HG03066 (cell line): ENCODE measurements around the gene CBS.
"Not testable (repeated sequence)": the region's sequence is repeated elsewhere in the genome, so short reads cannot be mapped to it uniquely, and the experiment has no call there.

Experiments used
- ATAC-seq: cut with Tn5 transposase; IDR thresholded peaks from one replicate; pipeline ENCODE4 v1.9.1; 2021; ENCODE audit warnings: low read depth; ENCODE audit not compliant: unreplicated experiment

CBS gene

GRCh38 chr21:43027846-43028731 is 47.5 kb downstream of the CBS start:
- ATAC-seq: no peak

GRCh38 chr21:43025636-43026180 is 49.9 kb downstream of the CBS start:
- no peak for ATAC-seq

GRCh38 chr21:43024439-43025136 is 51.0 kb downstream of the CBS start:
- no peak for ATAC-seq

GRCh38 chr21:43023175-43023574 is 52.5 kb downstream of the CBS start:
- ATAC-seq: no peak

GRCh38 chr21:43021756-43022600 is 53.7 kb downstream of the CBS start:
- no peak for ATAC-seq

GRCh38 chr21:43021191-43021590 is 54.4 kb downstream of the CBS start:
- ATAC-seq: no peak

- no peak for ATAC-seq
These were observed 54.9 kb downstream of the CBS start for GRCh38 chr21:43020771-43021170.

GRCh38 chr21:43020177-43020576 is 55.5 kb downstream of the CBS start:
- ATAC-seq: no peak

- no peak for ATAC-seq
These were observed 57.1 kb downstream of the CBS start for GRCh38 chr21:43018519-43018918.

GRCh38 chr21:43016728-43017127 is 58.9 kb downstream of the CBS start:
- ATAC-seq: no peak

GRCh38 chr21:43015906-43016540 is 59.6 kb downstream of the CBS start:
- no peak for ATAC-seq

- no peak for ATAC-seq
These were observed 63.0 kb downstream of the CBS start for GRCh38 chr21:43012596-43012995.

GRCh38 chr21:43006874-43007208 is 68.8 kb downstream of the CBS start:
- ATAC-seq: no peak

GRCh38 chr21:43006051-43006873 is 69.4 kb downstream of the CBS start:
- not testable (repeated sequence) for ATAC-seq

- no peak for ATAC-seq
These were observed 70.0 kb downstream of the CBS start for GRCh38 chr21:43005635-43006034.

GRCh38 chr21:43004926-43005325 is 70.7 kb downstream of the CBS start:
- ATAC-seq: no peak
